ENCODE results near the gene EXOC2.
A peak's percentile ranks its signal among the peaks of the same experiment; 100 is the strongest.
"Not testable (repeated sequence)": the region's sequence is repeated elsewhere in the genome, so short reads cannot be mapped to it uniquely, and the experiment has no call there.

The EXOC2 gene

GRCh38 chr6:706819-707381 lies 14.0 kb upstream of the EXOC2 start:
- Histone ChIP-seq H3K4me1 (ENCODE audit: insufficient read depth, low read length) (peaks cover 23% of the 10 kb centered on the region; the same call in 1 of the 2 replicates), H3K36me3 (ENCODE audit: insufficient read depth, low read depth, low read length) (no peaks in the 10 kb centered on the region), H3K27ac (ENCODE audit: low read length) (no peak overlapping the region), H3K27me3 (ENCODE audit: insufficient read depth, low read length) (peaks cover 24% of the 10 kb centered on the region), H3K4me3 (ENCODE audit: low read length) (no peak overlapping the region), H3K9me3 (ENCODE audit: insufficient read depth, low read depth, low read length) (no peaks in the 10 kb centered on the region), H3K9ac (ENCODE audit: low read depth, low read length) (no peak overlapping the region)

- H3K27me3 ChIP-seq (ENCODE audit: insufficient read depth, low read length) = peaks cover 17% of the 10 kb centered on the region
- no peak overlapping the region for H3K9ac ChIP-seq (ENCODE audit: low read depth, low read length)
- H3K9me3 ChIP-seq (ENCODE audit: insufficient read depth, low read depth, low read length) = no peaks in the 10 kb centered on the region
- no peak overlapping the region for H3K27ac ChIP-seq (ENCODE audit: low read length)
- no peak overlapping the region for H3K4me3 ChIP-seq (ENCODE audit: low read length)
- H3K36me3 ChIP-seq (ENCODE audit: insufficient read depth, low read depth, low read length) = no peaks in the 10 kb centered on the region
- H3K4me1 ChIP-seq (ENCODE audit: insufficient read depth, low read length) = peaks cover 26% of the 10 kb centered on the region; the same call in 1 of the 2 replicates
Observed at GRCh38 chr6:706146-706545, 13.2 kb upstream of the EXOC2 start.

DNA sequence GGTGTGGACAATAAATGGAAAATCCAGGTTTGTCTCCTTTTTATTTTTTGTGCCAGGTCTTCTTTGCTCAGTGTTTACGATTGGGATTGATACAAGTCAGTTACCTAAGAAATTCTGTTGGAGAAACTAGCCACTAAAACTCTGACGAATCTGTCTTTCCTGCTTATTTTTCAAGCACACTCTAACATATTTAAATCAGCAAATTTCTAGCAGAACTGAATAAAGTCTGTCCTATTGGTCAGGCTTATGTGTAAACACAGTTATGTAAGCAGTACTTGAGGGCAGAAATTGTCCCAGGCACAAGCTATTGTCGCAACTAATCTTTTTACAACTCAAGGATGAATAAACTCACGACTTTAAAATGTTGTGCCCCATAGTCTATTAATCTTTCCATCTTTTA lies 12.1 kb upstream of the EXOC2 start:
- Histone ChIP-seq H3K9me3 (ENCODE audit: insufficient read depth, low read depth, low read length) (no peaks in the 10 kb centered on the region), H3K4me1 (ENCODE audit: insufficient read depth, low read length) (peaks cover 31% of the 10 kb centered on the region; the same call in 1 of the 2 replicates), H3K9ac (ENCODE audit: low read depth, low read length) (no peak overlapping the region), H3K27me3 (ENCODE audit: insufficient read depth, low read length) (peaks cover 7% of the 10 kb centered on the region), H3K36me3 (ENCODE audit: insufficient read depth, low read depth, low read length) (no peaks in the 10 kb centered on the region), H3K4me3 (ENCODE audit: low read length) (no peak overlapping the region), H3K27ac (ENCODE audit: low read length) (no peak overlapping the region)

DNA sequence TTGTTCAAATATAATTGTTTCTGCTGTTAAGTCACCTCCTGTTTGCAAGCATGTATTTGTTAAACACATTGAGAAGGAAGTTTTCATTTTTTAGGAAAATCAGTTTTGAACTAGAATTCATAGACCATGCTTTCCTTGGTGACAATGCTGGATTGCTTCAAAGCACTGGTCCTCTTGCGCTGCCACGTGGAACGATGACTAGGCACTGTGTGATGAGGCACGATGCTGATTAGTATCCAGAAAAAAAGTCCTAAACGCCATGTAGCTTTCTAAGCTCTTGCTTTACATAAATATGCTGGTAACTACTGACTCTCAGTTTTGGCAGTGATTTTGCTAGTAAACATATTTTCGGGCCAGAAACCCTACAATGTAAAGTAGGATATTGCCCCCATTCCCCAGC lies 11.1 kb upstream of the EXOC2 start:
- no peaks in the 10 kb centered on the region for H3K27me3 ChIP-seq (ENCODE audit: insufficient read depth, low read length)
- H3K4me3 ChIP-seq (ENCODE audit: low read length) = no peak overlapping the region
- no peaks in the 10 kb centered on the region for H3K36me3 ChIP-seq (ENCODE audit: insufficient read depth, low read depth, low read length)
- peaks cover 35% of the 10 kb centered on the region; the same call in 1 of the 2 replicates for H3K4me1 ChIP-seq (ENCODE audit: insufficient read depth, low read length)
- no peaks in the 10 kb centered on the region for H3K9me3 ChIP-seq (ENCODE audit: insufficient read depth, low read depth, low read length)
- no peak overlapping the region for H3K27ac ChIP-seq (ENCODE audit: low read length)
- H3K9ac ChIP-seq (ENCODE audit: low read depth, low read length) = no peak overlapping the region

DNA sequence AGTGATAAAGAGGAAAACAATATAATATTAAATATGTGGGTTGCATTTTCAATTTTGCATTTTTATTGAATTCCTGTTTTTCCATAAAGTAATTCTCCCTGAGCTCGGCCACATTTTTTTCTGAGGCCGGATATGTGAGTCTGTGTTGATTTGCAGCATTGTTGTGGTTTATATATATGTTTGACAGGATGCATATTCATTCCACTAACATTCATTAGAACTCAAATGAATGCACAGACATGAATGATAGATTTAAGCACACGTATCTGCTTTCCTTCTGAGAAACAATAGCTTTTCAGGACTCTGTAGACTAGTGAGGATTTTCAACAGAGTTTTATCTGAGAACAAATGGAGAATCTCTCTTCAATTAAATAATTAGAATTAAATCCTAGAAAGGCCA lies 10.6 kb upstream of the EXOC2 start:
- Histone ChIP-seq H3K9ac (ENCODE audit: low read depth, low read length) (no peak overlapping the region), H3K36me3 (ENCODE audit: insufficient read depth, low read depth, low read length) (no peaks in the 10 kb centered on the region), H3K9me3 (ENCODE audit: insufficient read depth, low read depth, low read length) (no peaks in the 10 kb centered on the region), H3K27ac (ENCODE audit: low read length) (no peak overlapping the region), H3K27me3 (ENCODE audit: insufficient read depth, low read length) (no peaks in the 10 kb centered on the region), H3K4me1 (ENCODE audit: insufficient read depth, low read length) (peaks cover 35% of the 10 kb centered on the region; the same call in 1 of the 2 replicates), H3K4me3 (ENCODE audit: low read length) (no peak overlapping the region)

DNA sequence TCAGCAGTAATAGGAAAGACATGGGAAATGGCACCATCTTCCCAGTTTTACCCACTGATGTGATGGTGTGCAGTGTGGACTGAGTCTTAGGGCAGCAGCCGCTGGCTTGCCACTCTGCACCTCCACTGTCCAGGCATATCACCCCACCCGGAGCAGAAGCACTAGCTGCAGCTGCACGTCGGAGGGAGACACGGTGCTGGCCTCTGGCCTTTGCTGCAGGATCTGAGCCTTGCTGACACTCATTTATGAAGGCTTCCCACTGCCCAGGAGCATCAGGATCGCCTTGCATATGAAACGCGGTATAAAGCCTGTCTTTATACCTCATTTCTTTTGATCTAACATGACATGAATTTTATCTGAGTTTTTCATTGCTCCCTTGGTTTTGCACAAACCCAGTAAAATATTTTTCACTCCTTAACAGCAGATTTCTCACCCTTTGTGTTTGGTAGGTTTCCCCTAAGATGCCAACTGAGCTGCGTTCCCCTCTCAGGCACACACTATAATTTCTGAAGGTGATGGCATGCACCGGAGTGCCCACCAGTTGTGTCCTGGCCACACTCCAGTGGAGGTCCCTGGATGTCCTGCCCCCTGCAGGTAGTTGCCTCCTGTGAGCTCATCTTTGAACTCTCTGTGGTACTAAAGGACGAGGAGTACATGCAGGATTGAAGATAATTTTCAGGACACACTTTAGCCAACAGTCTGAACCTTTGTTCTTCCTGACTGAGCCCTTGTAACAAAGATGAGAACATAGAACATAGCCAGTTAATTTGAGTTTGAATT lies 9.0 kb upstream of the EXOC2 start:
- H3K9me3 ChIP-seq (ENCODE audit: insufficient read depth, low read depth, low read length) = no peaks in the 10 kb centered on the region
- no peak overlapping the region for H3K4me3 ChIP-seq (ENCODE audit: low read length)
- H3K4me1 ChIP-seq (ENCODE audit: insufficient read depth, low read length) = peaks cover 29% of the 10 kb centered on the region; the same call in 1 of the 2 replicates
- H3K27me3 ChIP-seq (ENCODE audit: insufficient read depth, low read length) = no peaks in the 10 kb centered on the region
- no peak overlapping the region for H3K9ac ChIP-seq (ENCODE audit: low read depth, low read length)
- H3K36me3 ChIP-seq (ENCODE audit: insufficient read depth, low read depth, low read length) = no peaks in the 10 kb centered on the region
- no peak overlapping the region for H3K27ac ChIP-seq (ENCODE audit: low read length)

- peaks cover 27% of the 10 kb centered on the region; the same call in 1 of the 2 replicates for H3K4me1 ChIP-seq (ENCODE audit: insufficient read depth, low read length)
- H3K9ac ChIP-seq (ENCODE audit: low read depth, low read length) = no peak overlapping the region
- no peaks in the 10 kb centered on the region for H3K27me3 ChIP-seq (ENCODE audit: insufficient read depth, low read length)
- H3K27ac ChIP-seq (ENCODE audit: low read length) = no peak overlapping the region
- no peaks in the 10 kb centered on the region for H3K36me3 ChIP-seq (ENCODE audit: insufficient read depth, low read depth, low read length)
- no peaks in the 10 kb centered on the region for H3K9me3 ChIP-seq (ENCODE audit: insufficient read depth, low read depth, low read length)
- H3K4me3 ChIP-seq (ENCODE audit: low read length) = no peak overlapping the region
Observed at GRCh38 chr6:701215-701614, 8.3 kb upstream of the EXOC2 start.

GRCh38 chr6:700490-700889 lies 7.6 kb upstream of the EXOC2 start:
- no peak overlapping the region for H3K4me3 ChIP-seq (ENCODE audit: low read length)
- H3K27ac ChIP-seq (ENCODE audit: low read length) = no peak overlapping the region
- H3K36me3 ChIP-seq (ENCODE audit: insufficient read depth, low read depth, low read length) = no peaks in the 10 kb centered on the region
- H3K27me3 ChIP-seq (ENCODE audit: insufficient read depth, low read length) = no peaks in the 10 kb centered on the region
- H3K9me3 ChIP-seq (ENCODE audit: insufficient read depth, low read depth, low read length) = no peaks in the 10 kb centered on the region
- H3K4me1 ChIP-seq (ENCODE audit: insufficient read depth, low read length) = peaks cover 26% of the 10 kb centered on the region; the same call in 1 of the 2 replicates
- no peak overlapping the region for H3K9ac ChIP-seq (ENCODE audit: low read depth, low read length)

DNA sequence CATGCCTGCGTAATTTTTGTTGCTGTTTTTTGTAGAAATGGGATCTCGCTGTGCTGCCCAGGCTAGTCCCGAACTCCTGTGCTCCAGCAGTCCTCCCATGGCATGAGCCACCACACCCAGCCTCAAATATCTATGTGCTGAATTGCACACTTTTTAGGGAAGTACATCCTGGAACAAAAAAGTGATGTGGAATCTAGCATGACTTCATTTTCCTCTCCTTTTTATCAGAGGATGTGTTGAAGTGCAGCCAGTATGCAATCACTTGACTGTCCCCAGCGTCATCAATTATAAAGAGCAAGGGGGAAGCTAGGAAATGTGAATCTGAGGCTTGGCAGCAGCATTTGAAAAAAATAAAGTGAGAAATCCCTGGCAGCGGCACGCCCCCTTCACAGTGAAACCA lies 6.4 kb upstream of the EXOC2 start:
- H3K4me1 ChIP-seq (ENCODE audit: insufficient read depth, low read length) = peaks cover 26% of the 10 kb centered on the region; the same call in 1 of the 2 replicates
- H3K4me3 ChIP-seq (ENCODE audit: low read length) = no peak overlapping the region
- no peak overlapping the region for H3K27ac ChIP-seq (ENCODE audit: low read length)
- no peak overlapping the region for H3K9ac ChIP-seq (ENCODE audit: low read depth, low read length)
- H3K9me3 ChIP-seq (ENCODE audit: insufficient read depth, low read depth, low read length) = no peaks in the 10 kb centered on the region
- no peaks in the 10 kb centered on the region for H3K27me3 ChIP-seq (ENCODE audit: insufficient read depth, low read length)
- no peaks in the 10 kb centered on the region for H3K36me3 ChIP-seq (ENCODE audit: insufficient read depth, low read depth, low read length)

- not testable (repeated sequence) for H3K9ac ChIP-seq (ENCODE audit: low read depth, low read length); H3K4me3 ChIP-seq (ENCODE audit: low read length); H3K36me3 ChIP-seq (ENCODE audit: insufficient read depth, low read depth, low read length); H3K27ac ChIP-seq (ENCODE audit: low read length); H3K27me3 ChIP-seq (ENCODE audit: insufficient read depth, low read length); H3K9me3 ChIP-seq (ENCODE audit: insufficient read depth, low read depth, low read length)
- H3K4me1 ChIP-seq (ENCODE audit: insufficient read depth, low read length) = peaks cover 11% of the 10 kb centered on the region; the same call in 1 of the 2 replicates
Observed at GRCh38 chr6:694431-695126, 1.6 kb upstream of the EXOC2 start.

DNA sequence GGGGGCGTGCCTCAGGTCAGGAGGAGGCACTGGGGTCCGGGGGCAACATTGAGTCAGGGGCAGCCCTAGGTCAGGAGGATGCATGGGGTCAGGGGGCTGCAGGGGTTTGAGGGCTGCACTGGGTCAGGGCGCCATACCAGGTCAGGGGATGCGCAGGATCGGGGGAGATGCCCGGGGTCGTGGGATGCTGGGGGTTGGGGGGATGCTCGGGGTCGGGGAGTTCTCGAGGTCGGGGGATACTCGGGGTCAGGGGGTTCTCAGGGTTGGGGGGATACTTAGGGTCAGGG lies 727 bp upstream of the EXOC2 start:
- Histone ChIP-seq H3K9me3 (ENCODE audit: insufficient read depth, low read depth, low read length) (no peaks in the 10 kb centered on the region), H3K27ac (ENCODE audit: low read length) (no peak overlapping the region), H3K36me3 (ENCODE audit: insufficient read depth, low read depth, low read length) (peaks cover 11% of the 10 kb centered on the region; the same call in 1 of the 2 replicates), H3K9ac (ENCODE audit: low read depth, low read length) (peak overlapping the region; percentile 87; the same call in 1 of the 2 replicates), H3K27me3 (ENCODE audit: insufficient read depth, low read length) (no peaks in the 10 kb centered on the region), H3K4me1 (ENCODE audit: insufficient read depth, low read length) (peaks cover 15% of the 10 kb centered on the region; the same call in 1 of the 2 replicates), H3K4me3 (ENCODE audit: low read length) (peak overlapping the region; percentile 99; the same call in 1 of the 2 replicates)

Data from iPS-20b (cell line).